ENCODE results near the gene ATF7. TPM values are rescaled to one million over a fixed set of nuclear protein-coding genes. Genes with fewer than 3 reads are reported as not detected.

ATF7 gene
- total RNA-seq, 1 donor from 2014 or later = 61.2 TPM

DNA sequence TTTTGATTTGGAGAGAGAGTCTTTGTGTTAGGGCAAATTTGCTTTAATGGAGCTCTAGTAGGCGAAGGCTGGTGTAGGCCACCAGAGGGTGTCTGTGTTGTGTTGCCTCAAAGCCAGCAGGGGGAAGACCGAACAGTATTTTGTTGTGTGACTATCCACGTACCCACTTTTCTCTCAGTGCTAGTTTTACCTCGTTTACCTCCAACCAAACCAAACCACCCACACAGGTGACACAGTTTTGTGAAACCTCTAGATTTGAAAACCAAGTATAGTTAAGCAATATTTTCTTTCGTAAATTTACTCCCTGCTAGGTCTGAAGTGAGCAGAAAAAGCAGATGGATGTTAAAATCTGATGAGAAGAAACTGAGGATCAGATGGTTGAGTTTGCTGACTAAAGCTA lies 82.6 kb downstream of the ATF7 start:
- H3K4me1 ChIP-seq = peaks cover 34% of the 10 kb centered on the region
- H3K9me3 ChIP-seq = no peaks in the 10 kb centered on the region
- peak; percentile 87 to 88 for ATAC-seq
- H3K4me3 ChIP-seq = no peak overlapping the region
- H3K27ac ChIP-seq = peak overlapping the region; percentile 59
- TF ChIP-seq, protein P1, sequence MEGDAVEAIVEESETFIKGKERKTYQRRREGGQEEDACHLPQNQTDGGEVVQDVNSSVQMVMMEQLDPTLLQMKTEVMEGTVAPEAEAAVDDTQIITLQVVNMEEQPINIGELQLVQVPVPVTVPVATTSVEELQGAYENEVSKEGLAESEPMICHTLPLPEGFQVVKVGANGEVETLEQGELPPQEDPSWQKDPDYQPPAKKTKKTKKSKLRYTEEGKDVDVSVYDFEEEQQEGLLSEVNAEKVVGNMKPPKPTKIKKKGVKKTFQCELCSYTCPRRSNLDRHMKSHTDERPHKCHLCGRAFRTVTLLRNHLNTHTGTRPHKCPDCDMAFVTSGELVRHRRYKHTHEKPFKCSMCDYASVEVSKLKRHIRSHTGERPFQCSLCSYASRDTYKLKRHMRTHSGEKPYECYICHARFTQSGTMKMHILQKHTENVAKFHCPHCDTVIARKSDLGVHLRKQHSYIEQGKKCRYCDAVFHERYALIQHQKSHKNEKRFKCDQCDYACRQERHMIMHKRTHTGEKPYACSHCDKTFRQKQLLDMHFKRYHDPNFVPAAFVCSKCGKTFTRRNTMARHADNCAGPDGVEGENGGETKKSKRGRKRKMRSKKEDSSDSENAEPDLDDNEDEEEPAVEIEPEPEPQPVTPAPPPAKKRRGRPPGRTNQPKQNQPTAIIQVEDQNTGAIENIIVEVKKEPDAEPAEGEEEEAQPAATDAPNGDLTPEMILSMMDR (IDR thresholded peaks at IDR 0.05) = peak; percentile 79
- intact Hi-C loops (cut with DNase I) = no loop called here
- H3K36me3 ChIP-seq = peaks cover 67% of the 10 kb centered on the region
- H3K27me3 ChIP-seq (ENCODE audit: low read depth) = no peaks in the 10 kb centered on the region
- DNase-seq = peak; percentile 51

DNA sequence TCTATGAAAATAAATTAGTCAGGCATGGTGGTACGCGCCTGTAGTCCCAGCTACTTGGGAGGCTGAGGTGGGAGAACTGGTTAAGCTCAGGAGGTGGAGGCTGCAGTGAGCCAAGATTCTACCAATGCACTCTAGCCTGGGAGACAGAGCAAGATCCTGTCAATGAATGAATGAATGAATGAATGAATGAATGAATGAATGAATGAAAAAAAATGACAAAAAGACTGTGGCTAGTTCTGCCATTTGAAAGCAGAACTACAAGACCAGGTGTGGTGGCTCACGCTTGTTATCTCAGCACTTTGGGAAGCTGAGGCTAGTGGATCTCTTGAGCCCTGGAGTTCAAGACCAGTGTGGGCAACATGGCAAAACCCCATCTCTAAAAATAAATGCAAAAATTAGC lies 86.7 kb downstream of the ATF7 start:
- ATAC-seq (no peak), DNase-seq (no peak)
- TF ChIP-seq, protein P1 (IDR thresholded peaks at IDR 0.05) = no peak
- intact Hi-C loops (cut with DNase I) = no loop called here
- Histone ChIP-seq H3K4me1 (peaks cover 35% of the 10 kb centered on the region), H3K4me3 (no peak overlapping the region), H3K36me3 (peaks cover 88% of the 10 kb centered on the region), H3K27me3 (ENCODE audit: low read depth) (no peaks in the 10 kb centered on the region), H3K27ac (no peak overlapping the region), H3K9me3 (no peaks in the 10 kb centered on the region)

DNA sequence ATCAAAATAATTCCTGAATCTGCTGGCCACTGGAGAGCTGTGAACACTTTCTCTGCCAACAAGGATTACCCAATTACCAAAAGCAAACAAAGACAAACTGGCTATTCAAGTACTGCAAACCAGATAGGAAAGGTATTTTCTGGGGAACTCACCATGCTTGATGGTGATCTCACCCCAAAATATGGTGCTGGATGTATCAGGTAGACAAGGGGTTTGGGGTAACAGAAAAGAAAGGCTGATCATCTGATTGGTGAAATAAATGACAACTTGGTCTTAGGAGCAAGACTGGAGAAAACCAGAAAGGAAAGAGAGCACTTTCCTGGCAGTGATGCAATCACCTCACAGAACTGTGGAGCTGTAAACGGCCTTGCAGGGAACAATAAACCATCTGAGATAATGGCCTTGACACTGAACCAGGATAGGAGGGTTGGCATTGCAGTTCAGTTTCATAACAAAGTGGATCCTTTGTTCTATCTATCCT lies 87.9 kb downstream of the ATF7 start:
- no peaks in the 10 kb centered on the region for H3K27me3 ChIP-seq (ENCODE audit: low read depth)
- no peak overlapping the region for H3K4me3 ChIP-seq
- H3K36me3 ChIP-seq = peaks cover 99% of the 10 kb centered on the region
- DNase-seq (no peak), ATAC-seq (peak; percentile 81 to 91)
- H3K9me3 ChIP-seq = no peaks in the 10 kb centered on the region
- peak overlapping the region; percentile 67 for H3K27ac ChIP-seq
- peaks cover 22% of the 10 kb centered on the region for H3K4me1 ChIP-seq
- intact Hi-C loops (cut with DNase I) = no loop called here
- TF ChIP-seq, protein P1 (IDR thresholded peaks at IDR 0.05) = no peak

DNA sequence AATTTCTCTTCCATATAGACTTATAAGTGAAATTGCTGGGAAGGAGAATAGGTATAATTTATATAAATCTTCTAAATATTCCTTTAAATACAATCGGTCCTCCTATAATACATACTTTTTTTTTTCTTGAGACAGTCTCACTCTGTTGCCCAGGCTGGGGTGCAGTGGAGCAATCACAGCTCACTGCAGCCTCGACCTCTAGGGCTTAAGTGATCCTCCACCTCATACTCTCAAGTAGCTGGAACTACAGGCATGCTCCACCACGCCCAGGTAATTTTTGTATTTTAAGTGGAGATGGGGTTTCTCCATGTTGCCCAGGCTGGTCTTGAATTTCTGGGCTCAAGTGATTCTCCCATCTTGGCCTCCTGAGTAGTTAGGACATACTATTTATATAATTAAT lies 89.2 kb downstream of the ATF7 start:
- DNase-seq = no peak
- TF ChIP-seq, protein P1 (IDR thresholded peaks at IDR 0.05) = no peak
- Histone ChIP-seq H3K27ac (no peak overlapping the region), H3K36me3 (peaks cover 99% of the 10 kb centered on the region), H3K4me3 (no peak overlapping the region), H3K9me3 (no peaks in the 10 kb centered on the region), H3K27me3 (ENCODE audit: low read depth) (no peaks in the 10 kb centered on the region), H3K4me1 (peaks cover 21% of the 10 kb centered on the region)
- ATAC-seq = peak; percentile 61 to 67
- intact Hi-C loops (cut with DNase I) = no loop called here

DNA sequence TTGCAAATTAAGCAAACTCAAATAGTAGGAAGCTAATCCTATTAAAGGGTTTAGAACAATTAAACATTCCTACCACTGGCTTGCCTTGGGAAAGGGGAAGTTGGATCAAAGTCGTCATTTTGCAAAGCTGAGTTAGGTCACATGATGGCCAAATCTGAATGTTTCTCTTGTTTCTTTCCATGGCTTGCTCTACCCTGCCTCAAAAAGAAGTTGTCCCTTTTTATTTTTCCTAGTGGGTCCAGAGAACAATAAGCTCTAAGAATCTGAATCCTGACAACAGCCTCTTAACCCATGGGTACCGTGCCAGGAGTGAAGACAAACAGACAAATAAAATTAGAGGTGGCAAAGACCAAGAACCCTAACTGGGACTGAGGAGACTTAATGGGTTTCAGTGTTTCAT lies 92.7 kb downstream of the ATF7 start:
- H3K4me3 ChIP-seq = no peak overlapping the region
- H3K36me3 ChIP-seq = peaks cover 100% of the 10 kb centered on the region
- no peak for DNase-seq
- no peaks in the 10 kb centered on the region for H3K9me3 ChIP-seq
- H3K4me1 ChIP-seq = peaks cover 11% of the 10 kb centered on the region
- intact Hi-C loops (cut with DNase I) = no loop called here
- no peak for ATAC-seq
- H3K27me3 ChIP-seq (ENCODE audit: low read depth) = no peaks in the 10 kb centered on the region
- no peak overlapping the region for H3K27ac ChIP-seq
- TF ChIP-seq, protein P1 (IDR thresholded peaks at IDR 0.05) = no peak
